Motor neuron (in vitro differentiated cells): ENCODE results near the gene ART5. TPM values are rescaled to one million over a fixed set of nuclear protein-coding genes. Genes with fewer than 3 reads are reported as not detected.
"Not testable (repeated sequence)": the region's sequence is repeated elsewhere in the genome, so short reads cannot be mapped to it uniquely, and the experiment has no call there.

Experiments used
- ATAC-seq, 8 experiments: fragments of 200-7000 bp; cut with Tn5 transposase; replicated peaks in 6 of 8; 2 replicates each; pipeline ENCODE4 v1.8.0; 2021; ENCODE audit warnings: mild to moderate bottlenecking in 8 of 8, moderate library complexity in 8 of 8
- H3K27ac ChIP-seq, 2 donors: fragments of 250-450 bp; sonication (Bioruptor Pico); 2 replicates each; pipeline ENCODE4 v1.9.0; 2021; ENCODE audit warnings: antibody characterized with exemption in 2 of 2, mild to moderate bottlenecking in 2 of 2, moderate library complexity in 1 of 2
- H3K4me1 ChIP-seq, 2 donors: fragments of 250-450 bp; sonication (Bioruptor Pico); replicated peaks in 1 of 2; 2 replicates each; pipeline ENCODE4 v1.6.1; 2021; ENCODE audit warnings: antibody characterized with exemption in 2 of 2, mild to moderate bottlenecking in 2 of 2, moderate library complexity in 1 of 2
- H3K4me3 ChIP-seq, 5 donors: fragments of 250-450 bp; sonication (Bioruptor Pico); 2 replicates each; pipeline ENCODE4 v1.9.0; 2021; ENCODE audit warnings: antibody characterized with exemption in 5 of 5, mild to moderate bottlenecking in 5 of 5, moderate library complexity in 4 of 5
- WGBS, 10 experiments: fragments of 450-650 bp; shearing (Covaris generic); methylation state at CpG; one replicate each; pipeline ENCODE4 v1.0.0; 2022; 5-methylcytosine and 5-hydroxymethylcytosine counted together
- in situ Hi-C, 9 experiments: fragments of 400-800 bp; cut with MboI; loops; one replicate each; pipeline ENCODE4 v1.15.0; 2021; ENCODE audit warnings: low sequenced_read_pairs in 9 of 9, low pct_unique_long_range_greater_than_20kb in 2 of 9; ENCODE audit not compliant: unreplicated experiment in 9 of 9
- total RNA-seq, 8 experiments: library from RNA; unstranded; fragments of 300-600 nt; gene quantifications; 2 replicates each; pipeline versions ENCODE4 v1.2.3 to v1.2.4, GENCODE V29; 2022

Gene ART5
- total RNA-seq, 8 experiments from 2014 or later, result 0.55 to 64.1 (median 1.3) TPM

GRCh38 chr11:3667149-3668035 is 25.6 kb upstream of the ART5 start:
- in situ Hi-C loops, result no loop called here
- WGBS, 10 experiments, result 92 to 98% (median 96%) methylated on average over 8 to 33 of the region's 89 CpGs; no CpG with 5 or more reads in 5 of the 10 experiments
- Histone ChIP-seq H3K4me1 (no peaks in the 10 kb centered on the region), H3K4me3 (no peak overlapping the region), H3K27ac (no peak overlapping the region)
- ATAC-seq, result no peak

- H3K4me3 ChIP-seq, result no peak overlapping the region
- WGBS, 10 experiments, result 60 to 100% (median 96%) methylated on average over 1 to 4 of the region's 17 CpGs; no CpG with 5 or more reads in 5 of the 10 experiments
- ATAC-seq, result no peak
- in situ Hi-C loops, result no loop called here
- H3K4me1 ChIP-seq, result no peaks in the 10 kb centered on the region
- no peak overlapping the region for H3K27ac ChIP-seq
Measured at GRCh38 chr11:3666023-3666530, 24.3 kb upstream of the ART5 start.

GRCh38 chr11:3665336-3666022 is 23.7 kb upstream of the ART5 start:
- Histone ChIP-seq H3K4me1 (no peaks in the 10 kb centered on the region), H3K27ac (no peak overlapping the region), H3K4me3 (no peak overlapping the region)
- in situ Hi-C loops, result no loop called here
- no peak for ATAC-seq
- WGBS, 10 experiments, result 71 to 100% (median 94%) methylated on average over 2 to 6 of the region's 6 CpGs; no CpG with 5 or more reads in 4 of the 10 experiments

GRCh38 chr11:3664032-3664630 is 22.3 kb upstream of the ART5 start:
- H3K4me1 ChIP-seq, result no peaks in the 10 kb centered on the region
- H3K27ac ChIP-seq, result no peak overlapping the region
- ATAC-seq, result no peak
- no peak overlapping the region for H3K4me3 ChIP-seq
- 6 to 93% (median 83%) methylated on average over 2 to 9 of the region's 10 CpGs; no CpG with 5 or more reads in 4 of the 10 experiments for WGBS, 10 experiments
- in situ Hi-C loops, result no loop called here

- no peak overlapping the region for H3K27ac ChIP-seq
- H3K4me1 ChIP-seq, result no peaks in the 10 kb centered on the region
- H3K4me3 ChIP-seq, result no peak overlapping the region
- no peak for ATAC-seq
- in situ Hi-C loops, result no loop called here
Measured at GRCh38 chr11:3662856-3663255, 21.1 kb upstream of the ART5 start.

GRCh38 chr11:3660960-3661359 is 19.2 kb upstream of the ART5 start:
- in situ Hi-C loops, result no loop called here
- no peak overlapping the region for H3K27ac ChIP-seq
- no peak overlapping the region for H3K4me3 ChIP-seq
- WGBS, 10 experiments, result 20 to 100% (median 73%) methylated on average over 1 of the region's 2 CpGs; no CpG with 5 or more reads in 4 of the 10 experiments
- ATAC-seq, result no peak
- H3K4me1 ChIP-seq, result no peaks in the 10 kb centered on the region

- 70 to 86% (median 80%) methylated on average over 1 to 8 of the region's 33 CpGs; no CpG with 5 or more reads in 5 of the 10 experiments for WGBS, 10 experiments
- ATAC-seq, result no peak
Measured at GRCh38 chr11:3659595-3660515, 18.1 kb upstream of the ART5 start.

GRCh38 chr11:3658252-3658651 is 16.5 kb upstream of the ART5 start:
- Histone ChIP-seq H3K4me3 (no peak overlapping the region), H3K4me1 (no peaks in the 10 kb centered on the region), H3K27ac (no peak overlapping the region)
- WGBS, 10 experiments, result 52 to 100% (median 83%) methylated on average over 1 to 4 of the region's 8 CpGs; no CpG with 5 or more reads in 1 of the 10 experiments
- ATAC-seq, result no peak
- in situ Hi-C loops, result no loop called here

More at GRCh38 chr11:3659595-3660515, 18.1 kb upstream of the ART5 start:
- no peaks in the 10 kb centered on the region for H3K4me1 ChIP-seq
- H3K4me3 ChIP-seq, result no peak overlapping the region
- no peak overlapping the region for H3K27ac ChIP-seq
- in situ Hi-C loops, result no loop called here

GRCh38 chr11:3657331-3657730 is 15.5 kb upstream of the ART5 start:
- H3K4me3 ChIP-seq, ATAC-seq, H3K27ac ChIP-seq, H3K4me1 ChIP-seq, in situ Hi-C loops: not testable (repeated sequence)
- 15 to 100% (median 63%) methylated on average over 1 to 5 of the region's 5 CpGs; no CpG with 5 or more reads in 3 of the 10 experiments for WGBS, 10 experiments

GRCh38 chr11:3655547-3655946 is 13.8 kb upstream of the ART5 start:
- H3K4me3 ChIP-seq, result no peak overlapping the region
- WGBS, 10 experiments, result 0 to 100% (median 84%) methylated on average over 1 to 3 of the region's 3 CpGs; no CpG with 5 or more reads in 5 of the 10 experiments
- ATAC-seq, result no peak
- H3K27ac ChIP-seq, result no peak overlapping the region
- H3K4me1 ChIP-seq, result no peaks in the 10 kb centered on the region
- in situ Hi-C loops, result no loop called here

- H3K27ac ChIP-seq, H3K4me1 ChIP-seq, in situ Hi-C loops, ATAC-seq, H3K4me3 ChIP-seq: not testable (repeated sequence)
- WGBS, 10 experiments, result 67% methylated on average over 1 of the region's 3 CpGs; no CpG with 5 or more reads in 9 of the 10 experiments
Measured at GRCh38 chr11:3652514-3652913, 10.7 kb upstream of the ART5 start.

GRCh38 chr11:3649374-3649773 is 7.6 kb upstream of the ART5 start:
- not testable (repeated sequence) for ATAC-seq, H3K4me1 ChIP-seq
- 29 to 70% (median 50%) methylated on average over 1 to 6 of the region's 9 CpGs; no CpG with 5 or more reads in 4 of the 10 experiments for WGBS, 10 experiments

More at GRCh38 chr11:3649374-3649773, 7.6 kb upstream of the ART5 start:
- H3K27ac ChIP-seq, in situ Hi-C loops, H3K4me3 ChIP-seq: not testable (repeated sequence)
